Measurements from ENCODE around the gene ZAR1.
"Not testable (repeated sequence)": the region's sequence is repeated elsewhere in the genome, so short reads cannot be mapped to it uniquely, and the experiment has no call there.

ZAR1 gene

GRCh38 chr4:48490012-48490679 is at the start of gene ZAR1:
Gene ZAR1, plus strand, starts transcription at chr4:48490252. Its CDS starts 40 bp downstream, at chr4:48490292.
- DNase-seq: no peak

DNA sequence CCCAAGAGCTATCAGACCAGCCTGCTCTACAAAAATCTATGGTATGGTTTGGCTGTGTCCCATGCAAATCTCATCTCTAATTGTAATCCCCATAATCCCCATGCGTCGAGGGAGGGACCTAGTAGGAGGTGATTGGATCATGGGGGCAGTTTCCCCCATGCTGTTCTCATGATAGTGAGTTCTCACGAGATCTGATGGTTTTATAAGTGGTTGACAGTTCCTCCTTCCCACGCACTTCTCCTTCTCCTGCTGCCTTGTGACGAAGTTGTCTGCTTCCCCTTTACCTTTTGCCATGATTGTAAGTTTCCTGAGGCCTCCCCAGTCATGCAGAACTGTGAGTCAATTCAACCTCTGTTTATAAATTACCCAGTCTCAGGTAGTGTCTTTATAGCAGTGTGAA is 49.1 kb upstream of the ZAR1 start:
- not testable (repeated sequence) for DNase-seq

DNA sequence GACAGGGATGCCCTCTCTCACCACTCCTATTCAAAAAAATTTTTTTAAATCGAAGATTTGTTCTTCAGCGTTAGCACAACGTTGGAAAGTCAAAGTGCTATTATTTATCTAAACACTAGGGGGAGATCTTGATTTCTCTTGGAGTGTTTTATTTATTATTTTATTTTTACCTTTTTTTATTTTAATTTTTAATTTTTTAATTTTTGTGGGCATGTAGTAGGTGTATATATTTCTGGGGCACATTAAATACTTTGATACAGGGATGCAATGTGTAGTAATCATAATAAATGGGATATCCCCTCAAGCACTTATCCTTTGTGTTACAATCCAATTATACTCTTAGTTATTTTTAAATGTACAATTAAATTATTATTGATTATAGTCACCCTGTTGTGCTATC is 44.3 kb upstream of the ZAR1 start:
- no peak for DNase-seq

- no peak for DNase-seq
These were observed 43.4 kb upstream of the ZAR1 start for GRCh38 chr4:48446642-48447041.

GRCh38 chr4:48449151-48449550 is 40.9 kb upstream of the ZAR1 start:
- no peak for DNase-seq

- DNase-seq: no peak
These were observed 39.3 kb upstream of the ZAR1 start for GRCh38 chr4:48450740-48451139.

DNA sequence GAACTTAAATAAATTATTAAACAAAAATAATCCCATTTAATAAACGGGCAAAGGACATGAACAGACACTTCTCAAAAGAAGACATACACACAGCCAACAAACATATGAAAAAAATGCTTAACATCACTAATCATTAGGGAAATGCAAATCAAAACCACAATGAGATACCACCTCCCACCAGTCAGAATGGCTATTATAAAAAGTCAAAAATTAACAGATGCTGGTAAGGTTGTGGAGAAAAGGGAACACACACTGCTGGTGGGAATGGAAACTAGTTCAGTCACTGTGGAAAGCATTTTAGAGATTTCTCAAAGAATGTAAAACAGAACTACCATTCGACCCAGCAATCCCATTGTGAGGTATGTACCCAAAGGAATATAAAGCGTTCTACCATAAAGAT is 38.4 kb upstream of the ZAR1 start:
- not testable (repeated sequence) for DNase-seq

DNA sequence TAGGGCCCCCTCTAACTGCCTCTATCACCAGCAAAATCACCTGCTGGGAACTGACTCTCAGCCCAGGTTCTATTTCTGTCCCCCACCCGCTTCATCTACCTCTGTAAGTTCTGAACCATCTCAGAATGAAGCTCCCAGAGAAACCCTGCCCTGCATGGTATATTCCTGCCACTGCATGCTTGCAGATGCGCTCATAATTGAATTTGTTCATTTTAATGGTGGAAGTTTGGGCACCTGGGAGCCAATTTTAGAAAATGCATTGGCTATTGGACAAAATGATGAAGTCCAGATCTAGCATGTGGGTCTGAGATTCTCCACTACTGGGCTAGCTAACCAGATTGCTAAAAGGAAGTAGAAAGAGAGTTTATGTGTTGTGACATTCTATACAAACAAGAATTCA is 35.5 kb upstream of the ZAR1 start:
- DNase-seq: no peak

- no peak for DNase-seq
These were observed 29.1 kb upstream of the ZAR1 start for GRCh38 chr4:48461000-48461399.

- no peak for DNase-seq
These were observed 27.7 kb upstream of the ZAR1 start for GRCh38 chr4:48462363-48462762.

DNA sequence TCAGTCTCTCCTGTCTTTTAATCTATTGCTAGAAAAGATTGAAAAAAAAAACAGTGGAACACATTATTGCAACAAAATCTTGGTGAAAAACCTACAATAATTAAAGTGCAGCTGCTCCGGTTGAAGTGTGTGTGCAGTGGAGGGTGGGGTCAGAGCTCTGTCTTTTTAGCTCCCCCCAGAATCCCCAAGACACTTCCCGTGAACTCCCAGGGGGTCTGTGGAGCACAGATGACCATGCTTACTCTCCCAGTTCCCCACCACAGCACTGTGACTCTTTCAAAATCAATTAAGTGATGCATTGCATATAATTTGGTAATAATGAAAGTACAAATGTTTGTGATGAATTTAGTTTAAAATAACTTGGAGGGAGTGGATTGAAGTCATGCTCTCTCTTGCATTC is 22.6 kb upstream of the ZAR1 start:
- DNase-seq: no peak

DNA sequence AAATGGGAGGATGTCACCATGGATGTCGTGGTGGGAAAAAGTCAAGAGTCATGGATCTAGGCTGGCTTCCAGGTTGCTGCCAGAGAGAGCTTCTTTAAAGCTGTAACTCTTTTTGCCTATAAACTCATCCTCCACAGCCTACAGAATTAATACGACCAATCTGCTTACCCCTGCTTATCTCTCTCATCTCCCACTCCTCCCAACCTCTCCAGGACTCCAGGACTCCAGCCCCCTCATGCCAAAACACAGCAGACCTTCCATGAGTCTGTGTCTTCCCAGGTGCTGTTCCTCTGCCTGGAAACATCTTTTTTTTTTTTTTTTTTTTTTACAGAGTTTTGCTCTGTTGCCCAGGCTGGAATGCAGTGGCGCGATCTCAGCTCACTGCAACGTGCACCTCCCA is 22.2 kb upstream of the ZAR1 start:
- no peak for DNase-seq

DNA sequence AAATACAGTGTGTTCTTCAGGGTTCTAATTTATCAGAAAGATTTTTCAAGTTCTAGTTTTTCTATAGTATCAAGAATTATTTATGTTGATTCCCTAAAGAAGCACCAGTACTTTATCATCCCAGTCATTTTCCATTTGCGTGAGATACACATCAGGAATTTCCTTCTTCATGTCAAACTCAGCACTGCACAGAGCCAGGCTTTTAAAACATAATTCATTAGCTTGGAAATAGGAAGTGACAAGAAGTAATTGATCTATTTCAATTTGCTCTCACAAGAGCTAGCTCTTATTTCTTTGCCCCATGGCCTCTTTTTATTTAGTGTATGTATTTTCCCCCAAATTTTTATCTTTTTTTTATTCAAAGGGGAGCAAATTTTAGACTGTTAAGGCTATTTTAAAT is 19.9 kb upstream of the ZAR1 start:
- no peak for DNase-seq

DNA sequence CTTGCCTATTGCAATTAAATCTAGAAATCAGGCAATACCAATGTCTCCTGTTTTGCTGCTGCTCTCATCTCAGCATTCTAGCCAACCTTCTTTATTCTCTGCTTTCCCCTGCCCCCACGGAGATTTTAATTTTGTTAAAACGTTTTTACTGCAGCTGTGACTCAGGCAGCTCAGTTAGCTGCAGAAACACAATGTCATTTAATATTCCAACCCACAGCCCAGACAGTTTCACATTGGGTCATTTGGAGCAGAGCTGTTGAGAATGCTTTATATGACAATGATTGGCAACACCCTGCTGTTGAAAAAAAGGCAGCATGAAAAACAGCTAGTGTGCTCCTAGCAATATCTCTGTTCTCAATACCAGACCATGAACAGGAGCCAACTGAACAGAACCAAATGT is 19.5 kb upstream of the ZAR1 start:
- no peak for DNase-seq

DNA sequence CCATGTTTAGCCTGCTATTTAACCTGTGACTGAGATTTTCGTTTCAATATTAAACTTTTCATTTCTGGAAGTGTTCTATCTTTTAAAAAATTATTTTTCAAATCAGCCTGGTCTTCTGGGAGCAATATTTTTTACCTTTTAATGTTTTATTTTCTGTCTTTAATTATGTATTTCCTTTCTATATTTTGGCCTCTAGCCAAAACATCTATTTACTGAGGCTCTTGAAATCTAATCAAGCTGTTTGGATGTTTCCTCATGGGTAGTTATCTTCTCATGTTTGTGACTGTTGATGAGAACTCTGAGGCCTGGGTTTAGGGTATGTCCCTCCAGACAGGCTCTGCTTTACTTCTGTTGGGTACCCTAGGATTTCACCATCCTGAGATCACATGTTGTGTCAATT is 17.3 kb upstream of the ZAR1 start:
- no peak for DNase-seq

- no peak for DNase-seq
These were observed 14.3 kb upstream of the ZAR1 start for GRCh38 chr4:48475770-48476169.

- no peak for DNase-seq
These were observed 11.8 kb upstream of the ZAR1 start for GRCh38 chr4:48478273-48478672.

DNA sequence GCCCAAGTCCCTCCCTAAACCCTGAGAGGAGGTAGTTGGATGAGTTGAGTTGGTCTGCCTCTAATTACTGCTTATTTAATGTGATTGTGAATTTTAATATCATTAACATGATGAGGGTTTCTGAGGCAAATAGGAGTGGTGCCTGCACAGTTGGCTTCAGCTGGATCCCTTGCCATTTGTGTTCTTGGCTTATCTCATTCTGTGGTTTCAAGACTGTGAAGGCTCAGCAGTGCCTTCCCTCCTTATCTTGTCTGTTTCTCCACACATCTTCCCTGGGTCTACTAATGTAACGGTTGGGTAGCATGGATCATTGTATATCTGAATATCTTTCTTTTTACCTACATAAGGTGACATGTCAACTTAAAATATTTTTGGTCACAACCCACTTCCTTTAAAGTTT is 8.5 kb upstream of the ZAR1 start:
- DNase-seq: no peak

DNA sequence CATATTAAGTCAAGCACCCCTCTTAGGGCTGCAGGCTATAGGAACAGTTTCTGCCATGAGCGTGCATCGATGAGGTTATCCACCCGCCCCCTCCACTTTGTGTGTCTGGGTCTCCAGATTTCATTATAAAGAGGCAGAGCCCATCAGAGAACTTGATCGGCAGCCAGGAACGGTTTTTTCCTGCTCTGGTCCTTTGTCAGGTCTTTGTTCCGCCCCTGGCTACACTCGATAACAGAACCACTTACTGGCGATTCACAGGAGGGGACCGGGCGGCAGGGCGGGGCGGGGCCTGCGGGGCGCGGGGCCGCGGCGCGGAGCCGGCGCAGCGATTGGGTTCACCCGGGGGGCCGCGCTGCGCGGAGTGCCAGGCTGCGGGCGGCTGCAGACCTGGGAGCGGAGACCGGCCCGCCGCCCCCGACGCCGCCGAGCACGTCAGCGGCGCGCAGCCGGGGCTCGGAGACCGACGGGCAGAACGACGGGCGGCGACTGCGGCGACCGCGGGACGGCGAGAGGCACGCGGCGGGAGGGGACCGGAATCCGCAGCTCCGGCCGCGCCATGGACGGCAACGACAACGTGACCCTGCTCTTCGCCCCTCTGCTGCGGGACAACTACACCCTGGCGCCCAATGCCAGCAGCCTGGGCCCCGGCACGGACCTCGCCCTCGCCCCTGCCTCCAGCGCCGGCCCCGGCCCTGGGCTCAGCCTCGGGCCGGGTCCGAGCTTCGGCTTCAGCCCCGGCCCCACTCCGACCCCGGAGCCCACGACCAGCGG is 6.9 kb upstream of the ZAR1 start, which contains the start of gene SLC10A4:
TSS of gene SLC10A4 (plus strand) at position 338 of the 771 bp plus-strand sequence. CDS start at position 557, 219 bp downstream.
- DNase-seq: no peak

DNA sequence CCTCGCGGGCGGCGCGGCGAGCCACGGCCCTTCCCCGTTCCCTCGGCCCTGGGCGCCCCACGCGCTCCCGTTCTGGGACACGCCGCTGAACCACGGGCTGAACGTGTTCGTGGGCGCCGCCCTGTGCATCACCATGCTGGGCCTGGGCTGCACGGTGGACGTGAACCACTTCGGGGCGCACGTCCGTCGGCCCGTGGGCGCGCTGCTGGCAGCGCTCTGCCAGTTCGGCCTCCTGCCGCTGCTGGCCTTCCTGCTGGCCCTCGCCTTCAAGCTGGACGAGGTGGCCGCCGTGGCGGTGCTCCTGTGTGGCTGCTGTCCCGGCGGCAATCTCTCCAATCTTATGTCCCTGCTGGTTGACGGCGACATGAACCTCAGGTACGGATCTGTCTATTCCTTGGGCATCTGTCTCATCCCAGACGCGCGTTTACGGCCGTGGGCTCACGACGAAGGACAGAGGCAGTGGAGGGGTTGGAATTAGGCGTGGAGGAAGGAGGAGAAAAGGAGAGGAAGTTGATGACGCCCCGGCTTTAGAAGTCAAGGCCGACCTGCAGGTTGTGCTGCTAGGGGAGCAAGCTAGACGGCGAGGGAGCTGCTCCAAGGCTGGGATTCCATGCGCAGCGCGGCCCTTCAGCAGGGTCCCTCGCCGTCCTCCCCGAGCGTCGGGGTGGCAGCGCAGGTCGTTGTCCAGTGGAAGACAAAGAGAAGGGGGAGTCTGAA is 6.1 kb upstream of the ZAR1 start:
- DNase-seq: peak in 1 of 4 experiments; percentile 7

DNA sequence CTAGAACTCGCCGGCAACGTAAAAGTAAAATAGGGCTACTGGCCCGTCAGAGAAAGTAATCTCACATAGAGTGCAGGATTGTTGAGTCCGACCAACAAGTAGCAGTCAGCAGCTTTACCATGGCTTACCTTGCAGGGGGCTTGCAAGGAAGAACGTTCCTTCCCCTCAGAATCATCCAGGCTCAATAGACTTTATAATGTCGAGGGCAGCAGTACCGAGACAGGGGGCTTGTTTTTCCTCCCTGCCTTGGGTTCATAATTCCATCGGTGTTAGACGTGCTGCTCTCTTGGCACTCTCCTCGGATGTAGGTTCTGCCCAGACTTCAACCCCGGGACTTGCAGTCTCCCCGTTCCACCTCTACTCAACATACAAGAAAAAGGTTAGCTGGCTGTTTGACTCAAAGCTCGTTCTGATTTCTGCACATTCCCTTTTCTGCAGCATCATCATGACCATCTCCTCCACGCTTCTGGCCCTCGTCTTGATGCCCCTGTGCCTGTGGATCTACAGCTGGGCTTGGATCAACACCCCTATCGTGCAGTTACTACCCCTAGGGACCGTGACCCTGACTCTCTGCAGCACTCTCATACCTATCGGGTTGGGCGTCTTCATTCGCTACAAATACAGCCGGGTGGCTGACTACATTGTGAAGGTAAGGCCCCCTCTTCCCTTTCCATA is 5.4 kb upstream of the ZAR1 start:
- no peak for DNase-seq

DNA sequence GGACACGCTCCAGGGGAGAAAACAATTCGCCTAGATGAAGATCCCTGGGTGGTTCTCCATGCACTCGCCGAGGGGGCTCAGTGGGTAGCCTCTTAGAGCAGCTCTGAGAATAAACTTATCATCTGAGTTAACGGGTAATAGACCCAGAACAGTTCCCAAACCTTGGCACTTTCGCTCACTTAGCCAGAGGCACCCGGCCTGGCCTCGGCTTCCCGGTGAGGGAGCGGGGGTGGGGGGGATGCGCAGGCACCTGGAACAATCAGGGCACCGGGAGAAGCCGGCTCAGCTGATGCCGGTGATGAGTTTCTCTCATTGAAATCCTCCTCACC is 405 bp upstream of the ZAR1 start:
- DNase-seq: no peak

Measured in activated naive CD4-positive, alpha-beta T cell (primary cell).